Ammon's horn (tissue), 1 donor: Measurements from ENCODE around the gene LRRC8E.

Experiments
- DNase-seq: peaks from one replicate; pipeline ENCODE4 v3.0.0-alpha.2; 2016; ENCODE audit warnings: low spot score

LRRC8E gene

DNA sequence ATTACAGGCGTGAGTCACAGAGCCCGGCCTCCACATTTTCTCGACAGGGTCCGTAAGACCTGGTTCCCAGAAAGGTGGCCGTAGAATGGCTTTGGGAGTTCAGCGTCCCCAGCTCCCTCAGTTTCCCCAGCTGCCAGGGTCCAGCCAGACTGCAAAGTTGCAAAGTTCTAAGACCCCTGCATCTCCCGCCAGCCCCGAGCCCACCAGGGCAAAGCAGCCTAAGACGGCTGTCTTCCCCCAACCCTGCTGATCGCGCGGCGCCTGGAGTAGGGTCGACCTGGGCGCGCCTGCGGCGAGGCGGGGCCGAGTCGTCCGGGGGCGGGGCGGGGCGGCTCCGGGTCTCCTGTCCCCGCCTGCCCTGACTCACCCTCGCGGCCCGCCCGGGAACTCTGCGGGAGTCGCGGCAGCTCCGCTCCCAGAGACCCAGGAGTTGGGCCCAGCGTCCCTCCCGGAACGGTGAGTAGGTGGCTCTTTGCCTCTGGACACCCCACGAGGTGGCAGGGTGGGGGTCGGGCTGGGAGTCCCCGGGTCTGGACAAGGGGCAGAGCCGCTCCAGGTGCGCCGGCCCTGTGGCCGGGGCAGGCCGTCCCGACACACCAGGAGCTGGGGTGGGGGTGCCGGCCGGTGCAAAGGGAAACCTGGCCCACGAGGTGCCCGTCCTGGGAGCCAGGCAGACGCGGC is at the start of gene LRRC8E:
Gene LRRC8E, plus strand, starts transcription at position 366 of the 681 bp plus-strand sequence. CDS start 7,094 bp downstream, outside the sequence.
- DNase-seq = no peak

GRCh38 chr19:7839476-7839875 is 48.8 kb upstream of the LRRC8E start:
- DNase-seq = no peak

DNA sequence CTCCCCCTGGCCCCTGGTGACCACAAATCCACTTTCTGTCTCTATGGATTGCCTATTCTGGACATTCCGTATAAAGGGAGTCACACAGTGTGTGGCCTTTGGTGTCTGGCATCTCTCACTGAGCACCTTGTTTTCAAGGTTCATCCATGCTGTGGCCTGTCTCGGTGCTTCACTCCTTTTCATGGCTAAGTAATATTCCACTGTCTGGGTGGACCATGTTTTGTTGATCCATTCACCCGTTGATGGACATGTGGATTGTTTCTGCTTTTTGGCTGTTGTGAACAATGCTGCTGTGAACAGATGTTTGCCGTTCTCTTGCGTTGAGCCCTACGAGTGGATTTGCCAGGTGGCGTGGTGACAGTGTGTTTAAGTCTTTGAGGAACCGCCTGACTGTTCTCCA is 47.7 kb upstream of the LRRC8E start:
- no peak for DNase-seq

- DNase-seq = no peak
Measured at GRCh38 chr19:7841751-7842660, 46.3 kb upstream of the LRRC8E start.

- DNase-seq = no peak
Measured at GRCh38 chr19:7842661-7843294, 45.5 kb upstream of the LRRC8E start.

GRCh38 chr19:7843521-7843920 is 44.8 kb upstream of the LRRC8E start:
- DNase-seq = no peak

- no peak for DNase-seq
Measured at GRCh38 chr19:7844405-7844804, 43.9 kb upstream of the LRRC8E start.

DNA sequence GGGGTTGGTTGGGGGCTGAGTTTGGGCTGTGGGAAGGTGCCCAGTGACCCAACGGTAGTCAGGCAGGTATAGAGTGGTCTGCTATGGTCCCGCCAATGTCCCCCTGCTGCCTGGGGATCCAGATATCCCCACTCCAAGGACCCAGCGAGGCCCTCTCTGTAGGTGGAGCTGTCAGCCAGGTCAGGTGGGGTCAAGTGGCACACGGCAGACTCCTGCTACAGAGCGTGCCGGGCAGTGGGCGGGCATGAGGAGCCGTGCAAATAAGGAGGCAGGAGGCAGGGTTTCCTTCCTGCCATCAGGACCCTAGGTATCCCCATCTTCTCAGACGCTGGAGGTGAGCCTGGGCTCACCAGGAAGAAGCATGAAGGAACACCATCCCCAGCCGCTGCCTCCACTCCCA is 43.4 kb upstream of the LRRC8E start:
- DNase-seq = no peak

DNA sequence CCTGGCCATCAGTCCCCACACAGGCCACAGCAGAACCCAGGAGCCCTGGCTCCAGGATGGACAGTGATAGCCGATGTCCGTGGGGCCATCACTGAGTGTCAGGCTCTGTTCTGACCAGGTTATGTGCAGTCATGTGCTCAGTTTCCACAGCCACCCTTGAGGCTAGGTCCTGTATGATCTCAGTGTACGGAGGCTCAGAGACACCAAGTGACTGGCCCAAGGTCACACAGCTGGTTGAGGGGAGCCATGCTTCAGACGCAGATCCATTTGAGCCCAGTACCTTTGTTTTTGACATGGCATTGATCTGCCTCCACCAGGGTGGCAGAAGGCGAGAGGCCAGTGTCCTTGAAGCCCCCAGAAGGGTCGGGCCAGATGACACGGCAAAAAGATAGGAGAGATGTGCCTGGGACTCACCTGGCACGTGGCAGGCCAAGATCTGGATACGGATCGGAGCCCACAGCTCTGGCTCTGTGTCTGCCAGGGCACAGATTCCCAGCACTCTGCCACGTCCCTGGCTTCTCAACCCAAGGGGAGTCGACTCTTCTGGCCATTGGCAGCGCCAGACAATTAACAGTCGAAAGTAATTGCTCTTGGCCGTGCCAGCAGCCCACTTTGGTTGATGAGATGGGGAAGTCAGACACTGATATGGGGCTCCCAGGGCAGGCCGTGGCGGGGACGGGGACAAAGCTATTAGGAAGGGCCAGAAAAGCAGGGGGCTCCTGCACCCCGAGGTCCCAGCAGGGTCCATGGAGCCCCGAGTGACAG is 42.7 kb upstream of the LRRC8E start:
- no peak for DNase-seq

DNA sequence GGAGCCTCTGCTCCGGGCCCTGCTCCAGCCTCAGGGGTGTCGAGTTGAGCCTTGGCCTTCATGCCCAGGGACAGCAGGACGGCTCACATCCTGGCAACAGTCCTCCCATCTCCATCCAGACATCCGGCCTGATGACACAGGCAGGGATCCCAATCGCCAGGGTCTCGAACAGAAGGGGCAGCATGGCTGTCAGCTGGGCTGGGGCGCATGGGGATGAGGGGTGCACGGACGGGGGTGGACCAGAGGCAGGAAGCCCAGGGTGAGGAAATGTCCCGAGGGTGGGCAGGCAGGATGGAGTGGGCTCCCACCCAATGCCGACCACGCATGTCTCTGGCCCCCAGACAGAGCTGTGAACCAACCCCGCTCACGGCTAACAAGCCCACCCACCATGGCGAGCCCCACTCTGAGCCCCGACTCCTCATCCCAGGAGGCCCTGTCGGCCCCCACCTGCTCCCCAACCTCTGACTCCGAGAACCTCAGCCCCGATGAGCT is 42.1 kb upstream of the LRRC8E start:
- DNase-seq = no peak

GRCh38 chr19:7847664-7848063 is 40.6 kb upstream of the LRRC8E start:
- no peak for DNase-seq

- peak; percentile 61 for DNase-seq
Measured at GRCh38 chr19:7848779-7849457, 39.4 kb upstream of the LRRC8E start.

DNA sequence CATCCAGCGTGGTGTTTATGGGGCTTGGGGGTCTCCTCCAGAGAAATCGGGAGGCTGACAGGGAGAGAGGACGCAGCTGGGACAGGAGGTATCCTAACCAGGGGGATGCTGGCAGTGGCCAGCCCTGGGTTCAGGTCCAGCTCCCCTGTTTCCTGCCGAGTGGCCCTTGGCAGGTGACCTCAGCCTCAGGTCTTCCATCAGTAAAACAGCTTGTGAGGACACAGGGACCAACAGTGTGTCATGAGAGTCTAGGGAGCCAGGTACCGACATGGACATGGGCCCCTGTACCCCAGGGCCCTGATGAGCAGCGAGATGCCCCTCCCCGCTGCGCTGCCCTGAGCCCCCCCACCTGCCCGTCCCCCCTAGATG is 38.7 kb upstream of the LRRC8E start:
- DNase-seq = no peak

DNA sequence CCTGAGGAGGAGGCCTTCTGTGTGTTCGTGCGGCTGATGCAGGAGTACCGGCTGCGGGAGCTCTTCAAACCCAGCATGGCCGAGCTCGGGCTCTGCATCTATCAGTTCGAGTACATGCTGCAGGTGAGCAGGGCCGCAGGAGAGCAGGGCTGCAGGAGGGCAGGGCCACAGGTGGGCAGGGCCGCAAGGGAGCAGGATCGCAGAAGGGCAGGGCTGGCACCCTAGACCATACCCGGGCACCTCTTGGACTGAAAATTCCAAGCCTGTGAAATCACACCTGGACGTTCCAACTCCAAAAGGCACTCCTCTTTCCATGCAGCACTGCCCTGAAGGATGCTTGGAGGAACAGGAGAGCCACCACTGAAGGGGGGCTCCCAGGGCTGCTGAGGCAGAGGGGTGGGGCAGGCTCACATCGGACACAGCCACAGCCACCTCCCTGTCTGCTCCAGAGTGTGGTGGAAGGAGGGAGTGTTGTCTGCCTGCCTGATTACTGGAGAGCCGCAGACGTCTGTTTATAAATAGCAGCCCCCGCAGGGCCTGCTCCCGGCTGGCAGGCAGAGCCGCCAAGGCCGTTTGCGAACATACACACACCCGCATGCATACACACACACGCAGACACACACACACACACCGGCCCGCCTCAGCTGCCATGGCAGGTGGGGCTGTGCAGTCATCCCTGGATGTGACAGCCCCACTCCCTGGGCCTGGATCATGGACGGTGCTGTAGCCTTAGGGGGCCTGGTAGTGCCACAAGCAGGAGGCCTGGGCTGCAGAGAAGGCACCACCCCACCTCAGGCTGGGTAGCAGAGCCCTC is 38.1 kb upstream of the LRRC8E start:
- no peak for DNase-seq

DNA sequence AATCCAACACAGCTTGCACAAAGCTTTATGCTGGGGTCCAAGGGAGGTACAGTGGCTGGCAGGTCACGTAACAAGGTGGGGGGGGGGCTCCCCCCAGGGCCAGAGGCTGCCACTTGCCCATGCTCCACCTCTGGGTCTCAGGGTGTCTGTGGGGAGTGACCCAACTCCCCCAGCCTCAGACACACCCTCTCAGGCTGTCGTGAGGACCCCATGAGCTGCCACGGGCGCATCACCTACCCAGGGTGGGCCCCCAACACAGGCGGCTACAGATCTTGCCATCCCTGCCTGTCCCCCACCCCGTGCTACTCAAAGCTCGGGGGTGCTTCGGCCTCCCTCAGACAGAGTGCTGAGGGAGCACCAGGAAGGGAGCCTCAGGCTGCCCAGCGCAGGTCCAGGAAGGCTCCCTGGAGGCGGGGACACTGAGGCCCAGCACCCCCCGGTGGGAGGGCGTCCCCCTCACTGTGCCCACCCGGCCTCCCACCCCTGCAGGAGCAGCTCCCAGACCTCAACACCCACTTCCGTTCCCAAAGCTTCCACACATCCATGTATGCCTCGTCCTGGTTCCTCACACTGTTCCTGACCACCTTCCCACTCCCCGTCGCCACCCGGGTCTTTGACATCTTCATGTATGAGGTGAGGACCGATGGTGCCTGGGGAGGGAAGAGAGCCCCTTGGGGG is 37.2 kb upstream of the LRRC8E start:
- no peak for DNase-seq

- DNase-seq = peak; percentile 97
Measured at GRCh38 chr19:7851623-7852500, 36.4 kb upstream of the LRRC8E start.

GRCh38 chr19:7852851-7853769 is 35.2 kb upstream of the LRRC8E start:
- DNase-seq = peak; percentile 73

- no peak for DNase-seq
Measured at GRCh38 chr19:7853770-7854128, 34.6 kb upstream of the LRRC8E start.
